WTC11 (cell line): ENCODE measurements around the gene ADCYAP1R1. TPM values are rescaled to one million over a fixed set of nuclear protein-coding genes. Genes with fewer than 3 reads are reported as not detected.

Source experiments
- ATAC-seq: fragments of 200-7000 bp; cut with Tn5 transposase; 2 replicates; pipeline ENCODE4 v1.10.0; 2021; ENCODE audit warnings: mild to moderate bottlenecking, moderate library complexity
- CTCF ChIA-PET: fragments of 300-600 bp; sonication (Branson Sonifier 250); formaldehyde crosslinking; loops from one replicate; lab custom pipeline; 2021; ENCODE audit warnings: antibody characterized with exemption; lab: Charles Lee
- POLR2A ChIA-PET: fragments of 350-600 bp; sonication (Branson Sonifier 250); formaldehyde crosslinking; loops from one replicate; lab custom pipeline; 2021; ENCODE audit warnings: antibody characterized with exemption; lab: Charles Lee
- DNase-seq: peaks from one replicate; pipeline ENCODE4 v3.0.0; 2021; ENCODE audit warnings: low spot score
- H3K27ac Mint-ChIP-seq: 2 replicates; pipeline ENCODE4 v1.8.0; 2021; ENCODE audit warnings: mixed read lengths
- H3K27me3 Mint-ChIP-seq: 2 replicates; pipeline ENCODE4 v1.8.0; 2021; ENCODE audit warnings: low read depth, mild to moderate bottlenecking, moderate library complexity, mixed read lengths
- H3K36me3 Mint-ChIP-seq: 2 replicates; pipeline ENCODE4 v1.8.0; 2021; ENCODE audit warnings: mixed read lengths
- H3K4me1 Mint-ChIP-seq: 2 replicates; pipeline ENCODE4 v1.8.0; 2022; ENCODE audit warnings: mixed read lengths
- H3K4me3 Mint-ChIP-seq: 2 replicates; pipeline ENCODE4 v1.8.0; 2021; ENCODE audit warnings: mild to moderate bottlenecking, moderate library complexity, mixed read lengths
- H3K9me3 Mint-ChIP-seq: 2 replicates; pipeline ENCODE4 v1.8.0; 2021; ENCODE audit warnings: mixed read lengths
- CBFB ChIP-seq: sonication (generic); formaldehyde crosslinking; IDR thresholded peaks from 2 replicates; pipeline ENCODE4 v1.8.1; 2022; ENCODE audit warnings: mild to moderate bottlenecking, low read depth, missing genetic modification reagents
- CREM ChIP-seq: sonication (generic); formaldehyde crosslinking; IDR thresholded peaks from 2 replicates; pipeline ENCODE4 v1.8.1; 2022; ENCODE audit warnings: mild to moderate bottlenecking, missing genetic modification reagents, moderate library complexity
- ELF4 ChIP-seq: sonication (generic); formaldehyde crosslinking; IDR thresholded peaks from 2 replicates; pipeline ENCODE4 v1.8.1; 2022; ENCODE audit warnings: low read depth, mild to moderate bottlenecking, moderate library complexity, missing genetic modification reagents
- ESRRA ChIP-seq: sonication (generic); formaldehyde crosslinking; IDR thresholded peaks from 2 replicates; pipeline ENCODE4 v1.8.1; 2022; ENCODE audit warnings: mild to moderate bottlenecking, missing genetic modification reagents, borderline replicate concordance
- NFE2L1 ChIP-seq: sonication (generic); formaldehyde crosslinking; IDR thresholded peaks from 2 replicates; pipeline ENCODE4 v1.8.1; 2023; ENCODE audit warnings: missing genetic modification reagents
- PRRX2 ChIP-seq: fragments of 250-450 bp; sonication (Bioruptor Pico); IDR thresholded peaks from 2 replicates; pipeline ENCODE4 v1.8.0; 2021; ENCODE audit warnings: mild to moderate bottlenecking
- RORB ChIP-seq: fragments of 250-450 bp; sonication (Bioruptor Pico); IDR thresholded peaks from 2 replicates; pipeline ENCODE4 v1.9.0; 2021; ENCODE audit warnings: mild to moderate bottlenecking
- TP53 ChIP-seq: sonication (generic); formaldehyde crosslinking; IDR thresholded peaks from 2 replicates; pipeline ENCODE4 v1.8.1; 2023; ENCODE audit warnings: mild to moderate bottlenecking, missing genetic modification reagents
- ZNF416 ChIP-seq: fragments of 250-450 bp; sonication (Bioruptor Pico); IDR thresholded peaks from 2 replicates; pipeline ENCODE4 v1.9.0; 2021; ENCODE audit warnings: mild to moderate bottlenecking, inconsistent platforms
- total RNA-seq: library from RNA; stranded (reverse); gene quantifications from 3 replicates; pipeline ENCODE4 v1.2.3, GENCODE V29; 2021
- TF ChIP-seq, protein P1 (sequence below): fragments of 250-450 bp; sonication (Bioruptor Pico); IDR thresholded peaks from 2 replicates; pipeline ENCODE4 v1.9.0; 2021; ENCODE audit warnings: mild to moderate bottlenecking, borderline replicate concordance
- TF ChIP-seq, protein P2 (sequence below): sonication (generic); formaldehyde crosslinking; IDR thresholded peaks from 2 replicates; pipeline ENCODE4 v1.8.0; 2022; ENCODE audit warnings: mild to moderate bottlenecking, missing genetic modification reagents
- TF ChIP-seq, protein P3 (sequence below): fragments of 250-450 bp; sonication (Bioruptor Pico); IDR thresholded peaks from 2 replicates; pipeline ENCODE4 v1.9.0; 2021; ENCODE audit warnings: moderate library complexity, mild to moderate bottlenecking, inconsistent platforms, borderline replicate concordance
- TF ChIP-seq, protein P4 (sequence below): sonication (generic); formaldehyde crosslinking; IDR thresholded peaks from 2 replicates; pipeline ENCODE4 v1.8.1; 2023; ENCODE audit warnings: mild to moderate bottlenecking, missing genetic modification reagents

Gene ADCYAP1R1
- total RNA-seq, 1 experiment from 2014 or later: 9.9 TPM

DNA sequence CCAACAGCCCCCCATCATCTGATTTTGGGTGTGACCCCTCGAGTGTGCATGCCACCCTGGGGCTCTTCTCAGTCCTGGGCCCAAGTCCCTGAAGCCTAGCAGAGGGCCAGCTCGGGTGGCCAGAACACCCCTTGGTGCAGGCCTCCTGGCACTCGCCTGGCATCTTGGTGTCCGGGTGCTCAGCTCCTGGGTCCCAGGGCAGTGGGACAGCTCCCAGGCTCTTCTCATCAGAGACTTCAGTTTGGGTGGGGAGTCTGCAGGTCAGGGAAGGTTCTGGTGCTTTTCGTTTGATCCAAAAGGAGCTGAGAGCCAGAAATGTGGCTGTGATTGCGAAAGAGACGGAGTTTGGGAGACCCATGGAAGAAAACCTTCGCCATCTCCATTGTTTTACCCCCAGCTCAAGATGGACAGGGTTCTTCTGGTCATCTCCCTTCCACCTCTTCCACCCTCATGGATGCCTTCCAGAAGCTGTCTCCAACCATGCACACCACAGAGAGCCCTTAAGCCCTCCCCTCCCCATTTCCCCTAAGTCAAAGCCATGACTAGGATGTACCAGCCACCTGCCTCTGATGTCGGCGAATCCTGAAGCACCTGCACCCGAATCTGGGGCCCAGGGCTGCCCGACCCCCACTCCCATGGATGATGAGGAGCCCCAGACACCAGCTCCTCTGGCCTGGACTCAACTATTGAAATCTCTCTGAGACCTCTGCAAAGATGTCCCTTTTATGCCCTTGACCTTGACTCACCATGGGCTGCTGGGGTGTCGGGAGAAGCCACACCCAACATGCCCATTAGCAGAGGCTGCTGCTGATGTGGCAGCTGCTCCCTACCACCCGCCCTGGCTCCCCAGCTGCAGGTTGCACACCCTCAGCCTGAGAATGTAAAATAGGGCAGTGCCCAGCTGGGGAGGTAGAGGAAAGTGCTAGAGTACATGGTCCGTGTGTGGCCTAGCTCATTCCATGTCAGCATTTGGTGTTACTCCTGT is 55.3 kb downstream of the ADCYAP1R1 start:
- ChIA-PET CTCF (interaction anchor here (0.9 to 4.2 kb wide), 4 partner anchors 14 to 123 kb away, joined by 3 to 24 read pairs (median 12); no protein-coding TSS in a partner anchor), POLR2A (no interaction called here)
- Mint-ChIP-seq H3K36me3 (no peaks in the 10 kb centered on the region), H3K4me3 (no peak overlapping the region), H3K9me3 (no peaks in the 10 kb centered on the region), H3K4me1 (no peaks in the 10 kb centered on the region), H3K27me3 (no peaks in the 10 kb centered on the region), H3K27ac (no peak overlapping the region)
- DNase-seq (no peak), ATAC-seq (no peak)
- TF ChIP-seq, protein P1, sequence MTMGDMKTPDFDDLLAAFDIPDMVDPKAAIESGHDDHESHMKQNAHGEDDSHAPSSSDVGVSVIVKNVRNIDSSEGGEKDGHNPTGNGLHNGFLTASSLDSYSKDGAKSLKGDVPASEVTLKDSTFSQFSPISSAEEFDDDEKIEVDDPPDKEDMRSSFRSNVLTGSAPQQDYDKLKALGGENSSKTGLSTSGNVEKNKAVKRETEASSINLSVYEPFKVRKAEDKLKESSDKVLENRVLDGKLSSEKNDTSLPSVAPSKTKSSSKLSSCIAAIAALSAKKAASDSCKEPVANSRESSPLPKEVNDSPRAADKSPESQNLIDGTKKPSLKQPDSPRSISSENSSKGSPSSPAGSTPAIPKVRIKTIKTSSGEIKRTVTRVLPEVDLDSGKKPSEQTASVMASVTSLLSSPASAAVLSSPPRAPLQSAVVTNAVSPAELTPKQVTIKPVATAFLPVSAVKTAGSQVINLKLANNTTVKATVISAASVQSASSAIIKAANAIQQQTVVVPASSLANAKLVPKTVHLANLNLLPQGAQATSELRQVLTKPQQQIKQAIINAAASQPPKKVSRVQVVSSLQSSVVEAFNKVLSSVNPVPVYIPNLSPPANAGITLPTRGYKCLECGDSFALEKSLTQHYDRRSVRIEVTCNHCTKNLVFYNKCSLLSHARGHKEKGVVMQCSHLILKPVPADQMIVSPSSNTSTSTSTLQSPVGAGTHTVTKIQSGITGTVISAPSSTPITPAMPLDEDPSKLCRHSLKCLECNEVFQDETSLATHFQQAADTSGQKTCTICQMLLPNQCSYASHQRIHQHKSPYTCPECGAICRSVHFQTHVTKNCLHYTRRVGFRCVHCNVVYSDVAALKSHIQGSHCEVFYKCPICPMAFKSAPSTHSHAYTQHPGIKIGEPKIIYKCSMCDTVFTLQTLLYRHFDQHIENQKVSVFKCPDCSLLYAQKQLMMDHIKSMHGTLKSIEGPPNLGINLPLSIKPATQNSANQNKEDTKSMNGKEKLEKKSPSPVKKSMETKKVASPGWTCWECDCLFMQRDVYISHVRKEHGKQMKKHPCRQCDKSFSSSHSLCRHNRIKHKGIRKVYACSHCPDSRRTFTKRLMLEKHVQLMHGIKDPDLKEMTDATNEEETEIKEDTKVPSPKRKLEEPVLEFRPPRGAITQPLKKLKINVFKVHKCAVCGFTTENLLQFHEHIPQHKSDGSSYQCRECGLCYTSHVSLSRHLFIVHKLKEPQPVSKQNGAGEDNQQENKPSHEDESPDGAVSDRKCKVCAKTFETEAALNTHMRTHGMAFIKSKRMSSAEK: no peak
- TF ChIP-seq, protein P2, sequence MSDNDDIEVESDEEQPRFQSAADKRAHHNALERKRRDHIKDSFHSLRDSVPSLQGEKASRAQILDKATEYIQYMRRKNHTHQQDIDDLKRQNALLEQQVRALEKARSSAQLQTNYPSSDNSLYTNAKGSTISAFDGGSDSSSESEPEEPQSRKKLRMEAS (CRISPR knock-in tag): no peak
- TF ChIP-seq ELF4 (CRISPR knock-in tag) (no peak), ZNF416 (CRISPR knock-in tag) (no peak), PRRX2 (CRISPR knock-in tag) (no peak), RORB (no peak), CREM (no peak), NFE2L1 (CRISPR knock-in tag) (no peak), ESRRA (CRISPR knock-in tag) (no peak)

DNA sequence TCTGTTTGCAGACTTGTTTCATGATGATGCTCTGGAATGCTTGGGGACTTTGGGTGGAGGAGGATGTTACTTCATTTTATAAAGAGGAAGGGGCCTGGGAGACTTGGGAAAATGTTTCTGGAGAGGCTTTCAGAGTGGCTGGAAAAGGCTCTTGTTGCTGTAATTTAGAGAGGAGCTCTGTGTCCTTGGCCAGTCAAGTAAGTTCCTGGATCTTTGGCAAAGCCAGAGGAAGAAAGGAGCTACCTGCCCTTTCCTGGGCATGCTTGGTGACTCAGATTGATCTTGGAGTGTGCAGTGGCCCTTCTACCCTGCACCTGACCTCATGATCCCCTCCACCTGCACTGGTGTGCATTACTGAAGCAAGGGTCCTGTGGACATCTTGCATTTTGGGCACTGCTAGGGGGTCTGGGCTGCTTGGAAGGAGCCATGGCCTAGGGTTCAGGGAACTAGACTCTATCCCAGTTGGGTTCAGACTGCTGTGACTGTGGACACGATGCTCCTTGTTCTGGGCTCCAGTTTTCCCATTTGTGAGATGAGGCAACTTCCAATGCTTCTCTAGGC is 56.1 kb downstream of the ADCYAP1R1 start:
- no peak for TF ChIP-seq TP53 (CRISPR knock-in tag)
- TF ChIP-seq CBFB (CRISPR knock-in tag): no peak
- TF ChIP-seq, protein P3, sequence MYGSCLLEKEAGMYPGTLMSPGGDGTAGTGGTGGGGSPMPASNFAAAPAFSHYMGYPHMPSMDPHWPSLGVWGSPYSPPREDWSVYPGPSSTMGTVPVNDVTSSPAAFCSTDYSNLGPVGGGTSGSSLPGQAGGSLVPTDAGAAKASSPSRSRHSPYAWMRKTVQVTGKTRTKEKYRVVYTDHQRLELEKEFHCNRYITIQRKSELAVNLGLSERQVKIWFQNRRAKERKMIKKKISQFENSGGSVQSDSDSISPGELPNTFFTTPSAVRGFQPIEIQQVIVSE (CRISPR knock-in tag): no peak
- no peak overlapping the region for H3K27ac Mint-ChIP-seq
- no peak for DNase-seq
- no peak for ATAC-seq
- no peaks in the 10 kb centered on the region for H3K36me3 Mint-ChIP-seq
- no peaks in the 10 kb centered on the region for H3K9me3 Mint-ChIP-seq
- H3K27me3 Mint-ChIP-seq: no peaks in the 10 kb centered on the region
- H3K4me1 Mint-ChIP-seq: no peaks in the 10 kb centered on the region
- POLR2A ChIA-PET: no interaction called here
- CTCF ChIA-PET: interaction anchor here (3.3 kb wide), 1 partner anchor 14 kb away, joined by 24 read pairs; no protein-coding TSS in a partner anchor
- H3K4me3 Mint-ChIP-seq: no peak overlapping the region

DNA sequence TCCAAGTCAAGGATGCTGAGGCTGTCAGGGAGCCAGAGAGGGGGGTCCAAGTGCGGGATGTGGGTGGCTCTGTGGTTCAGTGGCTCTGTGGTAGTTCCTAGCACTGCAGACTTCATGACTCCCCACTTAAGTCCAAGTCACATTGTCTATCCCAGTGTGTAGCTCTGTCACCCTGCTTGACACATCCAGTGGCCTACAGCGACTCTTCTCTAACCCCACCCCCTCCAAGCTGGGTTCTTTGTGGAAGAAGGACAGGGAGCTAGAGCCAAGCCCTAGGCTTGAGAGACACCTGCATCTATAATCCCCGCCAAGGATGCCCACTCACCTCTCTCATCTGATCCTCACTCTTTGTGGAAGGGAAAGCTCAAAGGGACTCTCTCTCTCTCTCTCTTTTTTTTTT is 57.6 kb downstream of the ADCYAP1R1 start:
- CTCF ChIA-PET: no interaction called here
- H3K4me1 Mint-ChIP-seq: no peaks in the 10 kb centered on the region
- DNase-seq (no peak), ATAC-seq (no peak)
- H3K36me3 Mint-ChIP-seq: no peaks in the 10 kb centered on the region
- POLR2A ChIA-PET: no interaction called here
- no peaks in the 10 kb centered on the region for H3K9me3 Mint-ChIP-seq
- TF ChIP-seq, protein P4, sequence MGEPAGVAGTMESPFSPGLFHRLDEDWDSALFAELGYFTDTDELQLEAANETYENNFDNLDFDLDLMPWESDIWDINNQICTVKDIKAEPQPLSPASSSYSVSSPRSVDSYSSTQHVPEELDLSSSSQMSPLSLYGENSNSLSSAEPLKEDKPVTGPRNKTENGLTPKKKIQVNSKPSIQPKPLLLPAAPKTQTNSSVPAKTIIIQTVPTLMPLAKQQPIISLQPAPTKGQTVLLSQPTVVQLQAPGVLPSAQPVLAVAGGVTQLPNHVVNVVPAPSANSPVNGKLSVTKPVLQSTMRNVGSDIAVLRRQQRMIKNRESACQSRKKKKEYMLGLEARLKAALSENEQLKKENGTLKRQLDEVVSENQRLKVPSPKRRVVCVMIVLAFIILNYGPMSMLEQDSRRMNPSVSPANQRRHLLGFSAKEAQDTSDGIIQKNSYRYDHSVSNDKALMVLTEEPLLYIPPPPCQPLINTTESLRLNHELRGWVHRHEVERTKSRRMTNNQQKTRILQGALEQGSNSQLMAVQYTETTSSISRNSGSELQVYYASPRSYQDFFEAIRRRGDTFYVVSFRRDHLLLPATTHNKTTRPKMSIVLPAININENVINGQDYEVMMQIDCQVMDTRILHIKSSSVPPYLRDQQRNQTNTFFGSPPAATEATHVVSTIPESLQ: no peak
- no peak overlapping the region for H3K27ac Mint-ChIP-seq
- H3K27me3 Mint-ChIP-seq: no peaks in the 10 kb centered on the region
- H3K4me3 Mint-ChIP-seq: no peak overlapping the region
